Effector memory CD4-positive, alpha-beta T cell (primary cell): ENCODE measurements around the gene NUTF2.

Experiments used
- DNase-seq, 3 donors: peaks; one replicate each; pipeline ENCODE4 v3.0.0-alpha.2; 2020
- H3K27ac ChIP-seq: 2 replicates; pipeline ENCODE4 v1.7.0; 2013; ENCODE audit warnings: mild to moderate bottlenecking, low read length, moderate library complexity; ENCODE audit not compliant: insufficient read depth, poor library complexity, severe bottlenecking
- H3K27me3 ChIP-seq: replicated peaks from 2 replicates; pipeline ENCODE4 v1.7.0; 2013; ENCODE audit warnings: mild to moderate bottlenecking, low read length; ENCODE audit not compliant: insufficient read depth, control insufficient read depth, poor library complexity, severe bottlenecking
- H3K36me3 ChIP-seq: 2 replicates; pipeline ENCODE4 v1.7.0; 2013; ENCODE audit warnings: mild to moderate bottlenecking, low read length, moderate library complexity; ENCODE audit not compliant: control insufficient read depth, insufficient read depth
- H3K4me1 ChIP-seq: 2 replicates; pipeline ENCODE4 v1.7.0; 2013; ENCODE audit warnings: low read length, mild to moderate bottlenecking; ENCODE audit not compliant: control insufficient read depth, insufficient read depth, poor library complexity, severe bottlenecking
- H3K4me3 ChIP-seq: 2 replicates; pipeline ENCODE4 v1.7.0; 2013; ENCODE audit warnings: low read length, low read depth, mild to moderate bottlenecking; ENCODE audit not compliant: insufficient read depth, poor library complexity, severe bottlenecking
- H3K9me3 ChIP-seq: 2 replicates; pipeline ENCODE4 v1.7.0; 2013; ENCODE audit warnings: mild to moderate bottlenecking, low read length, moderate library complexity; ENCODE audit not compliant: control insufficient read depth

The NUTF2 gene

GRCh38 chr16:67847064-67847861, 530 bp downstream of the NUTF2 start, which contains the start of gene CENPT:
Gene CENPT (minus strand): TSS chr16:67847693. CDS start chr16:67833859, 13,834 bp downstream.
- Histone ChIP-seq H3K36me3 (no peaks in the 10 kb centered on the region), H3K9me3 (no peaks in the 10 kb centered on the region), H3K4me1 (peaks cover 43% of the 10 kb centered on the region), H3K4me3 (peak within 1 kb of the TSS; percentile 90), H3K27me3 (no peaks in the 10 kb centered on the region), H3K27ac (peak within 1 kb of the TSS; percentile 89)
- no peak for DNase-seq

GRCh38 chr16:67848118-67848517, 1.4 kb downstream of the NUTF2 start:
- Histone ChIP-seq H3K36me3 (no peaks in the 10 kb centered on the region), H3K27me3 (no peaks in the 10 kb centered on the region), H3K4me3 (peak overlapping the region; percentile 90), H3K4me1 (peaks cover 38% of the 10 kb centered on the region), H3K9me3 (no peaks in the 10 kb centered on the region), H3K27ac (no peak overlapping the region)
- DNase-seq = no peak

GRCh38 chr16:67853670-67854069, 6.9 kb downstream of the NUTF2 start:
- DNase-seq = no peak
- peaks cover 7% of the 10 kb centered on the region for H3K4me1 ChIP-seq
- H3K27me3 ChIP-seq = no peaks in the 10 kb centered on the region
- H3K9me3 ChIP-seq = no peaks in the 10 kb centered on the region
- no peak overlapping the region for H3K27ac ChIP-seq
- H3K36me3 ChIP-seq = no peaks in the 10 kb centered on the region
- H3K4me3 ChIP-seq = no peak overlapping the region

GRCh38 chr16:67855789-67856188, 9.1 kb downstream of the NUTF2 start:
- Histone ChIP-seq H3K36me3 (peaks cover 3% of the 10 kb centered on the region), H3K27me3 (no peaks in the 10 kb centered on the region), H3K9me3 (no peaks in the 10 kb centered on the region), H3K27ac (no peak overlapping the region), H3K4me3 (no peak overlapping the region), H3K4me1 (peaks cover 7% of the 10 kb centered on the region)
- DNase-seq = no peak

- peak overlapping the region; percentile 55 for H3K27ac ChIP-seq
- no peak for DNase-seq
- H3K4me3 ChIP-seq = no peak overlapping the region
- no peaks in the 10 kb centered on the region for H3K9me3 ChIP-seq
- H3K27me3 ChIP-seq = no peaks in the 10 kb centered on the region
- peaks cover 7% of the 10 kb centered on the region for H3K36me3 ChIP-seq
- H3K4me1 ChIP-seq = peaks cover 7% of the 10 kb centered on the region
Measured at GRCh38 chr16:67856927-67857546, 10.3 kb downstream of the NUTF2 start.

- DNase-seq = peak; percentile 31 to 46 (median 44)
- Histone ChIP-seq H3K27me3 (no peaks in the 10 kb centered on the region), H3K36me3 (peaks cover 7% of the 10 kb centered on the region), H3K27ac (peak overlapping the region; percentile 55), H3K4me1 (peaks cover 7% of the 10 kb centered on the region), H3K4me3 (no peak overlapping the region), H3K9me3 (no peaks in the 10 kb centered on the region)
Measured at GRCh38 chr16:67857547-67858233, 11.0 kb downstream of the NUTF2 start.

- H3K4me1 ChIP-seq = peaks cover 7% of the 10 kb centered on the region
- DNase-seq = no peak
- peaks cover 7% of the 10 kb centered on the region for H3K36me3 ChIP-seq
- H3K4me3 ChIP-seq = no peak overlapping the region
- H3K27ac ChIP-seq = peak overlapping the region; percentile 48
- H3K9me3 ChIP-seq = no peaks in the 10 kb centered on the region
- H3K27me3 ChIP-seq = no peaks in the 10 kb centered on the region
Measured at GRCh38 chr16:67858500-67858899, 11.8 kb downstream of the NUTF2 start.

- Histone ChIP-seq H3K27me3 (no peaks in the 10 kb centered on the region), H3K4me3 (no peak overlapping the region), H3K36me3 (peaks cover 17% of the 10 kb centered on the region), H3K27ac (no peak overlapping the region), H3K4me1 (peaks cover 7% of the 10 kb centered on the region), H3K9me3 (no peaks in the 10 kb centered on the region)
- no peak for DNase-seq
Measured at GRCh38 chr16:67860589-67861398, 14.1 kb downstream of the NUTF2 start.

DNA sequence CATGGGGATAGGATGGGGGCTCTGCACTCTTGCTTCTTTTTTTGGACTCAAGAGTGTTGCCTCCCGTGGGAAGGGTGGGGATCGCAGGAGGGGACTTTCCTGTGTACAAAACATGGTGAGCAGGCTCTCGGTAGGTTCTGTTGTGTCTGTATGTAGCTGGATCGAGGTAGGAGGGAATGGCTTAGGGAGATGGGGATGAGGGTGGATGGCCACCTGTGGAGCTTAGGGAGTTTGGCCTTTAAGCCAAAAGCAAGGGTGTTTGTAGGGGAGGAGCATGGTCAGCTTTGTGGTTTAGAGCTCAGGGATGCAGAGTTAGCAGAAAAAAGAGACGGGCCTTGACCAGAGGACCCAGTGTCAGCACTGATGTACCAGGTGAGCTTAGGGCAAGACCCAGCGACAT, 15.1 kb downstream of the NUTF2 start:
- Histone ChIP-seq H3K36me3 (peaks cover 17% of the 10 kb centered on the region), H3K4me3 (no peak overlapping the region), H3K4me1 (peaks cover 7% of the 10 kb centered on the region), H3K27me3 (no peaks in the 10 kb centered on the region), H3K27ac (no peak overlapping the region), H3K9me3 (no peaks in the 10 kb centered on the region)
- no peak for DNase-seq
